B cell (primary cell): ENCODE results near the gene HSP90B1. TPM values are rescaled to one million over a fixed set of nuclear protein-coding genes. Genes with fewer than 3 reads are reported as not detected.

Experiments
- ATAC-seq: fragments of 200-7000 bp; cut with Tn5 transposase; one replicate; pipeline ENCODE4 v1.10.0; 2021; ENCODE audit warnings: low read depth, mild to moderate bottlenecking, moderate number of reproducible peaks, moderate library complexity
- CTCF ChIA-PET: fragments of 350-600 bp; sonication (Branson Sonifier 250); formaldehyde crosslinking; loops from one replicate; lab custom pipeline; 2021; ENCODE audit warnings: antibody characterized with exemption, inconsistent platforms; lab: Charles Lee
- POLR2A ChIA-PET: fragments of 350-600 bp; sonication (Branson Sonifier 250); formaldehyde crosslinking; loops from one replicate; lab custom pipeline; 2021; ENCODE audit warnings: antibody characterized with exemption; lab: Charles Lee
- DNase-seq: peaks from one replicate; pipeline ENCODE4 v3.0.0; 2013
- H2AFZ ChIP-seq: 2 replicates; pipeline ENCODE4 v1.6.1; 2012; ENCODE audit warnings: mild to moderate bottlenecking, low read depth, low read length; ENCODE audit not compliant: insufficient read depth, poor library complexity, severe bottlenecking
- H3K27ac ChIP-seq, 2 donors: 1 replicate in 1 of 2; 2 replicates in 1 of 2; pipeline ENCODE4 v1.5.1; 2012 to 2013; ENCODE audit warnings: low read length in 2 of 2, mild to moderate bottlenecking in 2 of 2, moderate library complexity in 1 of 2
- H3K27me3 ChIP-seq, 4 experiments: fragments of 200-600 bp in 1 of 4; sonication (generic) in 1 of 4; replicated peaks in 1 of 4; 1 replicate in 2 of 4; 2 replicates in 2 of 4; pipeline versions ENCODE4 v1.6.1 to v1.7.0; 2013 to 2016; ENCODE audit warnings: low read length in 3 of 4, mild to moderate bottlenecking in 2 of 4, mixed read lengths in 1 of 4, moderate library complexity in 1 of 4; ENCODE audit not compliant: insufficient read depth in 4 of 4, control insufficient read depth in 3 of 4; ENCODE audit errors: control extremely low read depth in 1 of 4
- H3K36me3 ChIP-seq, 2 experiments: replicated peaks in 1 of 2; 1 replicate in 1 of 2; 2 replicates in 1 of 2; pipeline versions ENCODE4 v1.6.1 to v1.7.1; 2013; ENCODE audit warnings: low read length in 1 of 2; ENCODE audit not compliant: insufficient read depth in 2 of 2, control insufficient read depth in 1 of 2; ENCODE audit errors: control extremely low read depth in 1 of 2, extremely low read depth in 1 of 2
- H3K4me1 ChIP-seq, 2 donors: fragments of 200-600 bp in 1 of 2; sonication (generic) in 1 of 2; 1 replicate in 1 of 2; 2 replicates in 1 of 2; pipeline versions ENCODE4 v1.5.1 to v1.6.1; 2013 to 2017; ENCODE audit warnings: low read length in 2 of 2; ENCODE audit not compliant: control insufficient read depth in 2 of 2, insufficient read depth in 2 of 2
- H3K4me2 ChIP-seq: replicated peaks from 2 replicates; pipeline ENCODE3; 2012; ENCODE audit warnings: mild to moderate bottlenecking, low read depth, low read length; ENCODE audit not compliant: poor library complexity, severe bottlenecking
- H3K4me3 ChIP-seq, 5 experiments: fragments of 200-600 bp in 1 of 5; sonication (generic) in 1 of 5; 1 replicate in 3 of 5; 2 replicates in 2 of 5; pipeline versions ENCODE4 v1.5.1 to v1.7.0; 2011 to 2016; ENCODE audit warnings: low read length in 4 of 5, mild to moderate bottlenecking in 4 of 5, low read depth in 2 of 5, control low read depth in 1 of 5, moderate library complexity in 1 of 5; ENCODE audit not compliant: insufficient read depth in 1 of 5; ENCODE audit errors: control extremely low read depth in 1 of 5, extremely low read depth in 1 of 5
- H3K79me2 ChIP-seq: fragments of 200-600 bp; sonication (generic); one replicate; pipeline ENCODE4 v1.6.0; 2016; ENCODE audit warnings: low read length; ENCODE audit not compliant: control insufficient read depth, insufficient read depth
- H3K9ac ChIP-seq: fragments of 200-600 bp; sonication (generic); 2 replicates; pipeline ENCODE4 v1.6.1; 2017; ENCODE audit warnings: mild to moderate bottlenecking, low read length, moderate library complexity
- H3K9me3 ChIP-seq, 3 donors: one replicate each; pipeline versions ENCODE4 v1.6.1 to v1.7.1; 2013; ENCODE audit warnings: low read length in 2 of 3; ENCODE audit not compliant: control insufficient read depth in 2 of 3, insufficient read depth in 1 of 3; ENCODE audit errors: control extremely low read depth in 1 of 3
- H4K20me1 ChIP-seq: 2 replicates; pipeline ENCODE4 v1.6.0; 2012; ENCODE audit warnings: mild to moderate bottlenecking, low read length; ENCODE audit not compliant: insufficient read depth, control insufficient read depth, poor library complexity, severe bottlenecking
- H3K27ac Mint-ChIP-seq: one replicate; pipeline ENCODE4 v1.8.0; 2021; ENCODE audit warnings: mixed read lengths
- H3K27me3 Mint-ChIP-seq: one replicate; pipeline ENCODE4 v1.8.0; 2021; ENCODE audit warnings: mixed read lengths
- H3K4me1 Mint-ChIP-seq: one replicate; pipeline ENCODE4 v1.8.0; 2021; ENCODE audit warnings: mixed read lengths
- H3K4me3 Mint-ChIP-seq: one replicate; pipeline ENCODE4 v1.8.0; 2021; ENCODE audit warnings: mixed read lengths
- H3K9me3 Mint-ChIP-seq: one replicate; pipeline ENCODE4 v1.8.0; 2022; ENCODE audit warnings: mixed read lengths; ENCODE audit not compliant: insufficient read depth
- EZH2 ChIP-seq: IDR thresholded peaks from 2 replicates; pipeline ENCODE4 v1.6.1; 2012; ENCODE audit warnings: borderline replicate concordance, low read depth, mild to moderate bottlenecking, moderate library complexity, low read length; ENCODE audit not compliant: insufficient read depth, poor library complexity, severe bottlenecking
- WGBS: methylation state at CpG from one replicate; pipeline ENCODE4 v1.1.5; 2013; ENCODE audit warnings: missing lambda C conversion rate; ENCODE audit not compliant: insufficient coverage; 5-methylcytosine and 5-hydroxymethylcytosine counted together
- intact Hi-C: fragments of 100-400 bp; cut with micrococcal nuclease; formaldehyde crosslinking; loops from one replicate; pipeline ENCODE4 v1.10.0; 2022
- polyA plus RNA-seq: library from polyadenylated mRNA; depleted of rRNA; stranded (reverse); fragments of >200 nt; gene quantifications from 2 replicates; pipeline ENCODE4 v1.2.3, GENCODE V29; 2012
- total RNA-seq, 2 donors: library from RNA; stranded (reverse); fragments of 120-200 nt in 1 of 2; gene quantifications; 1 replicate in 1 of 2; 2 replicates in 1 of 2; pipeline versions ENCODE4 v1.2.3 to v1.2.4, GENCODE V29; 2013 to 2022
- TF ChIP-seq, protein P1 (sequence below): fragments of 200-600 bp; IDR thresholded peaks from one replicate; pipeline ENCODE4 v1.8.0; 2022; ENCODE audit warnings: antibody characterized with exemption, mild to moderate bottlenecking

The HSP90B1 gene
- total and polyA plus RNA-seq, 2 donors (not counting 1 experiment from before 2014, with no cell fraction given): 94.5 to 203 TPM

DNA sequence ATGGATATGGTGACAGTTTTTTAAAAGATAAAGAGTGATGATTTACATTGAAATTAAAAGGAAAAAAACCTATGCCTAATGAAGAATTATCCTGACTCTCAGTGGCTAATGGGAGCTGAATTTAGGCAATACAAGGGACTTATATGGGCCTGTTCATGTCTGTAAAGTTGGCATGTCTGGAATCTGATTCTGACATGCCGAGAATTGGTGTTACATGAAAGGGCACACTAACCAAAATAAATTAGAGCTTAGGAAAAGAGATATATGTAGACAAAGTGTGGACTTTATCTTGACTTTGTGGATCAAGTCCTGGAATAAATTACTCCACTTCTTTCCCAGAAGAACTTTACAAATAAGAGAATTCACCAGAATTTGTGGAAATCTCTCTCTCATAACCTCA, 36.5 kb downstream of the HSP90B1 start:
- H3K36me3 ChIP-seq: peaks cover 3 to 12% of the 10 kb centered on the region in 2 experiments
- peaks cover 70% of the 10 kb centered on the region for H3K79me2 ChIP-seq
- Mint-ChIP-seq H3K4me1 (peaks cover 48% of the 10 kb centered on the region), H3K27ac (peak overlapping the region; percentile 97), H3K27me3 (no peaks in the 10 kb centered on the region), H3K9me3 (no peaks in the 10 kb centered on the region), H3K4me3 (peak overlapping the region; percentile 98)
- no peaks in the 10 kb centered on the region for H3K9me3 ChIP-seq
- H3K4me3 ChIP-seq: peak overlapping the region; percentile 70 to 96 (median 85)
- peaks cover 27% of the 10 kb centered on the region for H4K20me1 ChIP-seq
- no CpG with 5 or more reads among the region's 1 CpG for WGBS
- TF ChIP-seq, protein P1, sequence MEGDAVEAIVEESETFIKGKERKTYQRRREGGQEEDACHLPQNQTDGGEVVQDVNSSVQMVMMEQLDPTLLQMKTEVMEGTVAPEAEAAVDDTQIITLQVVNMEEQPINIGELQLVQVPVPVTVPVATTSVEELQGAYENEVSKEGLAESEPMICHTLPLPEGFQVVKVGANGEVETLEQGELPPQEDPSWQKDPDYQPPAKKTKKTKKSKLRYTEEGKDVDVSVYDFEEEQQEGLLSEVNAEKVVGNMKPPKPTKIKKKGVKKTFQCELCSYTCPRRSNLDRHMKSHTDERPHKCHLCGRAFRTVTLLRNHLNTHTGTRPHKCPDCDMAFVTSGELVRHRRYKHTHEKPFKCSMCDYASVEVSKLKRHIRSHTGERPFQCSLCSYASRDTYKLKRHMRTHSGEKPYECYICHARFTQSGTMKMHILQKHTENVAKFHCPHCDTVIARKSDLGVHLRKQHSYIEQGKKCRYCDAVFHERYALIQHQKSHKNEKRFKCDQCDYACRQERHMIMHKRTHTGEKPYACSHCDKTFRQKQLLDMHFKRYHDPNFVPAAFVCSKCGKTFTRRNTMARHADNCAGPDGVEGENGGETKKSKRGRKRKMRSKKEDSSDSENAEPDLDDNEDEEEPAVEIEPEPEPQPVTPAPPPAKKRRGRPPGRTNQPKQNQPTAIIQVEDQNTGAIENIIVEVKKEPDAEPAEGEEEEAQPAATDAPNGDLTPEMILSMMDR: no peak
- no peak for TF ChIP-seq EZH2
- H3K9ac ChIP-seq: peak overlapping the region; percentile 99
- peak overlapping the region; percentile 92 for H2AFZ ChIP-seq
- H3K27ac ChIP-seq: peak overlapping the region; percentile 81 to 95
- intact Hi-C loops: loop anchor here (5.0 kb wide), 3 partner anchors 84 to 1271 kb away; partner anchors contain the start of genes APPL2 and NFYB
- ATAC-seq (no peak), DNase-seq (no peak)
- peaks cover 26% of the 10 kb centered on the region in 2 donors for H3K4me1 ChIP-seq
- ChIA-PET POLR2A (interaction anchor here (2.1 to 2.9 kb wide), 2 partner anchors 10 to 38 kb away, joined by 40 to 49 read pairs; partner anchors contain the start of gene HSP90B1), CTCF (interaction anchor here (1.1 to 2.9 kb wide), 4 partner anchors 10 to 142 kb away, joined by 3 to 39 read pairs (median 6); partner anchors contain the start of gene HSP90B1)
- H3K4me2 ChIP-seq: peak overlapping the region; percentile 92
- H3K27me3 ChIP-seq: no peaks in the 10 kb centered on the region

- ATAC-seq: no peak
- no peak overlapping the region for H3K4me3 ChIP-seq
Observed at GRCh38 chr12:103969391-103969790, 39.2 kb downstream of the HSP90B1 start.

More at GRCh38 chr12:103969391-103969790, 39.2 kb downstream of the HSP90B1 start:
- POLR2A ChIA-PET: no interaction called here
- CTCF ChIA-PET: interaction anchor here (0.6 to 1.4 kb wide), 2 partner anchors 9 to 42 kb away, joined by 3 read pairs; no protein-coding TSS in a partner anchor
- Histone ChIP-seq H3K27ac (no peak overlapping the region), H3K4me1 (peaks cover 23 to 24% of the 10 kb centered on the region in 2 donors), H3K9me3 (no peaks in the 10 kb centered on the region), H3K36me3 (peaks cover 3 to 12% of the 10 kb centered on the region in 2 experiments), H3K9ac (no peak overlapping the region), H3K79me2 (peaks cover 94% of the 10 kb centered on the region), H3K4me2 (no peak overlapping the region), H4K20me1 (peaks cover 50% of the 10 kb centered on the region), H3K27me3 (no peaks in the 10 kb centered on the region), H2AFZ (no peak overlapping the region)
- 100% methylated on average over 1 of the region's 2 CpGs for WGBS
- H3K27me3 Mint-ChIP-seq: no peaks in the 10 kb centered on the region
- H3K4me3 Mint-ChIP-seq: no peak overlapping the region
- H3K9me3 Mint-ChIP-seq: no peaks in the 10 kb centered on the region
- intact Hi-C loops: loop anchor here (5.0 kb wide), 3 partner anchors 87 to 1268 kb away; partner anchors contain the start of genes APPL2 and NFYB
- no peak for TF ChIP-seq EZH2
- TF ChIP-seq, protein P1: no peak
- H3K4me1 Mint-ChIP-seq: peaks cover 47% of the 10 kb centered on the region
- DNase-seq: no peak
- no peak overlapping the region for H3K27ac Mint-ChIP-seq
